ENCODE measurements around the gene STEAP2. TPM values are rescaled to one million over a fixed set of nuclear protein-coding genes. Genes with fewer than 3 reads are reported as not detected.
A peak's percentile ranks its signal among the peaks of the same experiment; 100 is the strongest.

Gene STEAP2
- total RNA-seq, 6 experiments from 2014 or later = 11.0 to 18.1 (median 14.9) TPM

DNA sequence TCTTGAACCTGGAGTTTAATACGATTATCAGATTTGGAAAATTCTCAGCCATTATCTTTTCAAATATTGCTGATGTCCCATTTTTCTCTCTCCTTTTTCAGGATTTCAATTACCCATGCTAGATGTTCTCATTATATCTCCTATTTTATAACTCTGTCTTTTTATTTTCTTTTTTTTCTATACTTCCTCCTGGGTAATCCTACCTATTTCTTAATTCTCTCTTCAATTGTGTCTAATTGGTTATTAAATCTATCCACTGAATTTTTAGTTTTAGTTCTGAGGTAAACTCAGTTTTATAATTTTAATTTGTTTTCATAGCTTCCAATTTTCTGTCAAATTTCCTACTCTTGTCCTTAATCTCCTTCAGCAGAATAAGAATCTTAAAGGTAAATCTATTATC lies 41.6 kb upstream of the STEAP2 start:
- TF ChIP-seq, protein P1, sequence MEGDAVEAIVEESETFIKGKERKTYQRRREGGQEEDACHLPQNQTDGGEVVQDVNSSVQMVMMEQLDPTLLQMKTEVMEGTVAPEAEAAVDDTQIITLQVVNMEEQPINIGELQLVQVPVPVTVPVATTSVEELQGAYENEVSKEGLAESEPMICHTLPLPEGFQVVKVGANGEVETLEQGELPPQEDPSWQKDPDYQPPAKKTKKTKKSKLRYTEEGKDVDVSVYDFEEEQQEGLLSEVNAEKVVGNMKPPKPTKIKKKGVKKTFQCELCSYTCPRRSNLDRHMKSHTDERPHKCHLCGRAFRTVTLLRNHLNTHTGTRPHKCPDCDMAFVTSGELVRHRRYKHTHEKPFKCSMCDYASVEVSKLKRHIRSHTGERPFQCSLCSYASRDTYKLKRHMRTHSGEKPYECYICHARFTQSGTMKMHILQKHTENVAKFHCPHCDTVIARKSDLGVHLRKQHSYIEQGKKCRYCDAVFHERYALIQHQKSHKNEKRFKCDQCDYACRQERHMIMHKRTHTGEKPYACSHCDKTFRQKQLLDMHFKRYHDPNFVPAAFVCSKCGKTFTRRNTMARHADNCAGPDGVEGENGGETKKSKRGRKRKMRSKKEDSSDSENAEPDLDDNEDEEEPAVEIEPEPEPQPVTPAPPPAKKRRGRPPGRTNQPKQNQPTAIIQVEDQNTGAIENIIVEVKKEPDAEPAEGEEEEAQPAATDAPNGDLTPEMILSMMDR (IDR thresholded peaks at IDR 0.05) = no peak
- Mint-ChIP-seq H3K9me3 (peaks cover 12% of the 10 kb centered on the region), H3K4me1 (ENCODE audit: low read depth) (peaks cover 22% of the 10 kb centered on the region), H3K27me3 (ENCODE audit: insufficient read depth) (no peaks in the 10 kb centered on the region; the same call in 1 of the 2 replicates), H3K36me3 (ENCODE audit: low read depth) (peaks cover 24% of the 10 kb centered on the region), H3K4me3 (no peak overlapping the region), H3K27ac (no peak overlapping the region)
- DNase-seq = no peak

DNA sequence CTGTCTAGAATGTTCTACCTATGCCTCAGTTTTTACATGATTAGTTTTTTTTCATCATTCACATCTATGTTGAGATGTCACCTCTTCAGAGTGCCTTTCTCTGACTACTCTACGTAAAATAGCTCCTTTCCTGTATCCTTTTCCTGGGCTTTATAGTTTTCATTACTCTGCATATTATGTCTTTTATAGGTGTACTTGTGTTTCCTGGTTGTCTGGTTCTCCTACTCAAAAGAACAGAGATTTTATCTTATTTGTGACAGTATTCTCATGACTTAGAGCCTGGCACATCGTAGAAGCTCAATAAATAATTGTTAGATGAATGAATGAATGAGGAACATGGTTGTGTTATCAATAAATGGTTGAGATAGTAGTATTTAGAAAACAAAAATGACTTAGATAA lies 39.4 kb upstream of the STEAP2 start:
- H3K27me3 Mint-ChIP-seq (ENCODE audit: insufficient read depth) = no peaks in the 10 kb centered on the region; the same call in 1 of the 2 replicates
- no peak overlapping the region for H3K27ac Mint-ChIP-seq
- peaks cover 12% of the 10 kb centered on the region for H3K9me3 Mint-ChIP-seq
- H3K36me3 Mint-ChIP-seq (ENCODE audit: low read depth) = peaks cover 16% of the 10 kb centered on the region
- peaks cover 26% of the 10 kb centered on the region for H3K4me1 Mint-ChIP-seq (ENCODE audit: low read depth)
- no peak for DNase-seq
- TF ChIP-seq, protein P1 (IDR thresholded peaks at IDR 0.05) = no peak
- no peak overlapping the region for H3K4me3 Mint-ChIP-seq

DNA sequence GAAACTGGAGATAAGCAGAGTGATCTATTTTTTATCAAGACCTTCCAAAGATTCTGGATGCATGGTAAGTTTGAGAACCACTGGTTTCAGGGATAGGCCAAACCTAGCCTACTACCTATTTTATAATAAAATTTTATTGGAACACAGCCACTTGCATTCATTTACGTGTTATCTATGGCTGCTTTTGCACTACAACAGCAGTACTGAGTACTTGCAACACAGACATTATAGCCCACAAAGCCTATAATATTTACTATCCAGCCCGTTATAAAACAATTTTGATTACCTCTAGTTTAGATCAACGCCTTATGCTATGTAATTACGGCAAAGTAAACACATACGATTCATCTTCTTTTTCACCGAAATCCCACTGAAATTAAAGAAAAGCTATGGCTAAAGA lies 38.9 kb upstream of the STEAP2 start:
- Mint-ChIP-seq H3K36me3 (ENCODE audit: low read depth) (peaks cover 16% of the 10 kb centered on the region), H3K9me3 (peaks cover 12% of the 10 kb centered on the region), H3K27me3 (ENCODE audit: insufficient read depth) (no peaks in the 10 kb centered on the region; the same call in 1 of the 2 replicates), H3K4me3 (no peak overlapping the region), H3K27ac (no peak overlapping the region), H3K4me1 (ENCODE audit: low read depth) (peaks cover 31% of the 10 kb centered on the region)
- TF ChIP-seq, protein P1 (IDR thresholded peaks at IDR 0.05) = no peak
- DNase-seq = no peak

DNA sequence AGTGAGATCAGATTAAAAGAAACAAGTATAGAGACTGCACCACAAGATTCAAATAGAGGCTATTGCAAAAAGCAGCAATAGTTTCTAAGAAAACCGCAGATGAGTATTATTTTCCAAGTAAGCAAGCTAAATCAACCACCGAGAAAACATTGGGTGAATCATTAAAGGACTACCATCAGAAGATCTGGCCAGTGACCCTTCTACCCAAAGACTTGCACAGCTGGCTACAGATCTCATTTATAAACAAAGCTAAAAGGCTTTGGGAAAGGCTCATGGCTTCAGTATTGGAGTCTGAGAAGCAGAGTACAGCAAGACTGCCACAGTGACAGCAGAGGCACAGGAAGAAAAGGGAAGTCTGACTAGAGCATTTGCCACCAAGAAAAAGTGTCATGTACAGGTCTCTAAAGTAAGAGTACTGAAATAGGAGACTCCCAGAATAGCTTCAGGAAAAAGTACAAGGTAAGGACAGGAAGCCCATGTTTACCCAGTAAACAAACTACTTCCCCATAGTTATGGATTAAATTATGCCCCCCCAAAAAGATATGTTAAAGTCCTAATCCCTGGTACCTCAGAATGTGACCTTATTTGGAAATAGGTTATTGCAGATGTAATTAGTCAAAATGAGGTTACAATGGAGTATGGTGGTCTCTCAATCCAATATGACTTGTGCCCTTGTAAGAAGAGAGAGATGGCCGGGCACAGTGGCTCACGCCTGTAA lies 38.3 kb upstream of the STEAP2 start:
- DNase-seq = no peak
- H3K27me3 Mint-ChIP-seq (ENCODE audit: insufficient read depth) = no peaks in the 10 kb centered on the region; the same call in 1 of the 2 replicates
- H3K27ac Mint-ChIP-seq = peak overlapping the region; percentile 9; the same call in 1 of the 2 replicates
- peaks cover 12% of the 10 kb centered on the region for H3K9me3 Mint-ChIP-seq
- H3K4me1 Mint-ChIP-seq (ENCODE audit: low read depth) = peaks cover 38% of the 10 kb centered on the region
- H3K4me3 Mint-ChIP-seq = no peak overlapping the region
- TF ChIP-seq, protein P1 (IDR thresholded peaks at IDR 0.05) = no peak
- H3K36me3 Mint-ChIP-seq (ENCODE audit: low read depth) = peaks cover 16% of the 10 kb centered on the region

DNA sequence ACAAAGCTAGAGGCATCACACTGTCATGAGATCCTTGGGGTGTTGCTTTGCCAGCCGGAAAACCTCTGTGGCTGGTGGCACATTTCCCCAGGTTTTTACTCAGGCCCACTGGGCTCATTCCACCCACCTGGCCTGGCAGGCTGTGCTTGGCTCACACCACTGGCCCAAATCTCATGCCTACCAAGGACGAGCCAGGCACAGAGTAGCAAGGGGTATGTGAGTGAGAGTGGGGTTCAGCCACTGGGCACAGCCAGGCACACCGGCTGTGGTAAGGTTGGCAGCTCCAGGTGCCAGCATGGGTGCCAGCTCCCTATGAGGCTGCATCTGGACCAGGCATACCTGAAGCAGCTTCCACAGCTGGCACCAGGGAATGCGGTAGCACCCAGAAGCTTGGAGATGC lies 35.9 kb upstream of the STEAP2 start:
- no peak for DNase-seq
- peaks cover 62% of the 10 kb centered on the region for H3K4me1 Mint-ChIP-seq (ENCODE audit: low read depth)
- no peaks in the 10 kb centered on the region; the same call in 1 of the 2 replicates for H3K27me3 Mint-ChIP-seq (ENCODE audit: insufficient read depth)
- H3K27ac Mint-ChIP-seq = no peak overlapping the region
- H3K4me3 Mint-ChIP-seq = no peak overlapping the region
- H3K9me3 Mint-ChIP-seq = peaks cover 5% of the 10 kb centered on the region
- TF ChIP-seq, protein P1 (IDR thresholded peaks at IDR 0.05) = no peak
- H3K36me3 Mint-ChIP-seq (ENCODE audit: low read depth) = peaks cover 6% of the 10 kb centered on the region

Data from HFFc6 (cell line).